ENCODE measurements around the gene ADAMTSL5.

The ADAMTSL5 gene

GRCh38 chr19:1509602-1510441 lies 3.0 kb downstream of the ADAMTSL5 start:
- TF ChIP-seq CTCF (IDR thresholded peaks at IDR 0.05; ENCODE audit: insufficient read depth, low read length, poor library complexity, severe bottlenecking) (no peak), EZH2phosphoT487 (conservative IDR thresholded peaks at IDR 0.05; ENCODE audit: low read length) (no peak)
- Histone ChIP-seq H3K79me2 (ENCODE audit: insufficient read depth, low read length) (no peaks in the 10 kb centered on the region), H3K9me3 (ENCODE audit: insufficient read depth, low read length) (no peaks in the 10 kb centered on the region), H2AFZ (ENCODE audit: low read depth, low read length, severe bottlenecking) (no peak overlapping the region), H3K36me3 (ENCODE audit: low read length) (no peaks in the 10 kb centered on the region), H4K20me1 (ENCODE audit: low read depth, low read length) (no peaks in the 10 kb centered on the region), H3K9ac (ENCODE audit: low read length) (no peak overlapping the region), H3K4me2 (ENCODE audit: low read depth, low read length, poor library complexity, severe bottlenecking) (no peak overlapping the region), H3K9me2 (replicated peaks; ENCODE audit: insufficient read depth, low read length) (no peaks in the 10 kb centered on the region), H3F3A (ENCODE audit: insufficient read depth) (no peaks in the 10 kb centered on the region), H3K4me3 (ENCODE audit: insufficient read depth, low read length, poor library complexity, severe bottlenecking) (no peak overlapping the region), H3K27ac (ENCODE audit: low read depth, low read length) (no peak overlapping the region), H3K27me3 (ENCODE audit: low read length) (no peaks in the 10 kb centered on the region)

- Histone ChIP-seq H3K9me2 (replicated peaks; ENCODE audit: insufficient read depth, low read length) (no peaks in the 10 kb centered on the region), H3K27me3 (ENCODE audit: low read length) (no peaks in the 10 kb centered on the region), H3K36me3 (ENCODE audit: low read length) (no peaks in the 10 kb centered on the region), H2AFZ (ENCODE audit: low read depth, low read length, severe bottlenecking) (no peak overlapping the region), H3K9me3 (ENCODE audit: insufficient read depth, low read length) (no peaks in the 10 kb centered on the region), H3K4me2 (ENCODE audit: low read depth, low read length, poor library complexity, severe bottlenecking) (no peak overlapping the region), H3K79me2 (ENCODE audit: insufficient read depth, low read length) (no peaks in the 10 kb centered on the region), H3K27ac (ENCODE audit: low read depth, low read length) (no peak overlapping the region), H3K4me3 (ENCODE audit: insufficient read depth, low read length, poor library complexity, severe bottlenecking) (no peak overlapping the region), H3K9ac (ENCODE audit: low read length) (no peak overlapping the region), H3F3A (ENCODE audit: insufficient read depth) (no peaks in the 10 kb centered on the region), H4K20me1 (ENCODE audit: low read depth, low read length) (no peaks in the 10 kb centered on the region)
- no peak for TF ChIP-seq CTCF (IDR thresholded peaks at IDR 0.05; ENCODE audit: insufficient read depth, low read length, poor library complexity, severe bottlenecking)
- TF ChIP-seq EZH2phosphoT487 (conservative IDR thresholded peaks at IDR 0.05; ENCODE audit: low read length) = no peak
Observed at GRCh38 chr19:1508507-1508856, 4.3 kb downstream of the ADAMTSL5 start.

DNA sequence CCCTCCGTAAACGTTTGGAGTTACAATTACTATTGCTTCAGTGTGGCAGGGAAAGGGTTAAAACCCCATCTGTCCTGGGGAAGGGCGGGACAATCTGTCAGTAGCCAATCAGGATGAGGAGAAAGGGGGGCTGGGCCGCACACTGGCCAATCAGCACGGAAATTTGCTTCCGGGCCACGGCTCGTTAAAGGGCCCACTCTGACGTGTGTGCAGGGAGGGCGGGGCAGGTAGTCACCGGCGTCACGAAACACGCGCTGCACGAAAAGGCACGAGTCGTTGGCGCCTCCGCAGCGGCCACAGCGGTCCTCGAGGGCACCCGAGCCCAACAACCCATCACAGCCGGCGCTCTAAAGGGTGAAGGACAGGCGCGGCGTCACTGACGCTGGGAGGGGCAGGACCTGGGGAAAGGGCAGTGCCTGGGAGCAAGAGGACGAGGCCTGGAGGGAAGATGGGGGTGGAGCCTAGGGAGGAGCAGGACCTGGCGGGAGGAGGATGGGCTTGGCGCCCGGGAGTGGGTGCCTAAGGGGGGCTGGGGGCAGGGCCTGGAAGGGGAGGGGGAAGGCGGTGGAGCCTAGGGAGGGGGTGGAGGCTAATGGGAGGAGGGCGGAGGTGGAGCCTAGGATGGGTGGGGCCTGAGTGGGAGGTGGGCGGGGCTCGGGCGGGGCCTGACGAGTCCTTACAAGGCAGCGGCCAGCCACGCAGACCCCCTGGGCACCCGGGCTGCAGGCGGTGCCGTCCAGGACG lies 4.9 kb downstream of the ADAMTSL5 start:
- Histone ChIP-seq H3K9ac (ENCODE audit: low read length) (no peak overlapping the region), H3K9me2 (replicated peaks; ENCODE audit: insufficient read depth, low read length) (no peaks in the 10 kb centered on the region), H3K9me3 (ENCODE audit: insufficient read depth, low read length) (no peaks in the 10 kb centered on the region), H2AFZ (ENCODE audit: low read depth, low read length, severe bottlenecking) (no peak overlapping the region), H3K79me2 (ENCODE audit: insufficient read depth, low read length) (no peaks in the 10 kb centered on the region), H3K27me3 (ENCODE audit: low read length) (no peaks in the 10 kb centered on the region), H3K4me3 (ENCODE audit: insufficient read depth, low read length, poor library complexity, severe bottlenecking) (no peak overlapping the region), H3K27ac (ENCODE audit: low read depth, low read length) (no peak overlapping the region), H3K36me3 (ENCODE audit: low read length) (no peaks in the 10 kb centered on the region), H3K4me2 (ENCODE audit: low read depth, low read length, poor library complexity, severe bottlenecking) (peak overlapping the region; percentile 15), H4K20me1 (ENCODE audit: low read depth, low read length) (no peaks in the 10 kb centered on the region), H3F3A (ENCODE audit: insufficient read depth) (no peaks in the 10 kb centered on the region)
- TF ChIP-seq CTCF (IDR thresholded peaks at IDR 0.05; ENCODE audit: insufficient read depth, low read length, poor library complexity, severe bottlenecking) = no peak
- no peak for TF ChIP-seq EZH2phosphoT487 (conservative IDR thresholded peaks at IDR 0.05; ENCODE audit: low read length)

All from SU-DHL-6 (cell line).